Measurements from ENCODE around the gene MCTP1.
"Not testable (repeated sequence)": the region's sequence is repeated elsewhere in the genome, so short reads cannot be mapped to it uniquely, and the experiment has no call there.

Gene MCTP1

GRCh38 chr5:95251185-95251584 lies 33.7 kb downstream of the MCTP1 start:
- no peak for DNase-seq

- DNase-seq: no peak
Measured at GRCh38 chr5:95244479-95244878, 40.4 kb downstream of the MCTP1 start.

DNA sequence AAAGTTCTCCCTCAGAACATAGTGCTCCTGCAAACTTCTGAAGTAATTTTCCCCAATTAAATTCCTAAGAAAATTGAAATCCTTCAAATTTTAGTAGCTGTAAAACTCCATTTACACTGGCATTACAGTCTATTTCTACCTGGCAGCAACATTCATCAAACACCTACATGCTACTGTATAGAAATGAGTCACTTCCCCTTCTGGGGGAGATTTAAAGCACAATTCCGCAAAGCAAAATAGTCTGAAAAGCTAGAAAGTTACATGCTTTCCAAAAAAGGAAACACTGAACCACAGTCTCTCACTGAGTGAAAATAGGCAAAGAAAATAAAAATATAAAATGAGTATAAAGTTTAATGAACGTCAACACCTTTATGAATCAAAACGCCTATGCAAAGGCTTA lies 43.3 kb downstream of the MCTP1 start:
- DNase-seq: no peak

DNA sequence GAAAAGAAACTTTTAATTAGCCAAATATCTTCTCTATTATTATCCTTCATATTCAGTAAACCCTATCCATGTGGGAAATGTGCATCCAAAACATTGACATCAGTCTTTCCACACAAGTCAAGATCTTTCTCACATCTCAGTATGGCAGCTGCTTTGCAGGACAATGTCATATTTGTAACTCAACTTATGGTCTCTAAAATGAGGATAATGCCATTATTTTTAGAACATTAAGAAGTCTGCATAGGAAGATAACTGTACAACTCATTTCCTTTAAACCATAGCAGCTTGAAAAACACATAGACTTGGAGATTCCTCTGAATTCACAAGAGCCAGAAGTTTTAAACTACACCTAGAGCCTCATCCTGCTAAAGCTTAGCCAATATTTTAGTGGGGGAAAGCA lies 43.7 kb downstream of the MCTP1 start:
- DNase-seq: no peak

GRCh38 chr5:95238560-95239325 lies 46.2 kb downstream of the MCTP1 start:
- peak; percentile 15 for DNase-seq

GRCh38 chr5:95237324-95237723 lies 47.6 kb downstream of the MCTP1 start:
- no peak for DNase-seq

DNA sequence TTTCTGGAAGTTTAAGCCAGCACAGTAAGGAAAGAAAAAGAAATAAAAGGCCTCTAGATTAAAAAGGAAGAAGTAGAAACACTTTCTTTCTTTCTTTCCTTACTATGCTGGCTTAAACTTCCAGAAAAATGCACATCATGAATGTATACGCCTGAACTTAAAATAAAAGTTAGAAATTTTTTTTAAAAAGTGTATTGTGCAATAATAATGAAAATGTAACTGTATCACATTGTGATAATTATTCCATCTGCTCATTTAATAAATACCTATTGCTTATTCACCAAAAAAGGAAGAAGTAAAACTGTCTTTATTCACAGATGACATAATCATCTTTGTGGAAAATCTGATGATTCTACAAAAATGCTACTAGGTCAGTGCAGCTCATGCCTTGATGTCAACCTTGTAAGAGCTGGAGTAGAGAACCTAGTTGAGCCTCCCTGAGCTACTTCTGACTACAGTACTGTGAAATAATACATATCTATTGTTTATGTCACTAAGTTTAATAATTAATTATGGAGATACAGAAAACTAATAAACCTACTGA lies 49.4 kb downstream of the MCTP1 start:
- no peak for DNase-seq

DNA sequence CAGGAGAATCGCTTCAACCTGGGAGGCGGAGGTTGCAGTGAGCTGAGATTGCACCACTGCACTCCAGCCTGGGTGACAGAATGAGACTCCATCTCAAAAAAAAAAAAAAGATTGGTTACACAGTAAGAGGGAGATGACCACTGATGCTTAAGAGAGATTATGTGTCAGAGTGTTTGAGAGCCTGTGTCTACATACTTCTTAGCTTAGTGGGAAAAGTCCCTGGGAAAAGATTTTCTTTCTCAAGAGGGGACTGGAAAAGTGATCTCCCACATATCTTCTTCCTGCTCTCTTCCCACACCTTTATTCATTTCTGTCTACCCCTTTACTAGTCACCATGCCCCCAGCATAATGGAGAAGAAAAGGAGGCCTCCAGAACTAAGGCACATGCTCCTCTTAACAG lies 55.2 kb downstream of the MCTP1 start:
- DNase-seq: no peak

DNA sequence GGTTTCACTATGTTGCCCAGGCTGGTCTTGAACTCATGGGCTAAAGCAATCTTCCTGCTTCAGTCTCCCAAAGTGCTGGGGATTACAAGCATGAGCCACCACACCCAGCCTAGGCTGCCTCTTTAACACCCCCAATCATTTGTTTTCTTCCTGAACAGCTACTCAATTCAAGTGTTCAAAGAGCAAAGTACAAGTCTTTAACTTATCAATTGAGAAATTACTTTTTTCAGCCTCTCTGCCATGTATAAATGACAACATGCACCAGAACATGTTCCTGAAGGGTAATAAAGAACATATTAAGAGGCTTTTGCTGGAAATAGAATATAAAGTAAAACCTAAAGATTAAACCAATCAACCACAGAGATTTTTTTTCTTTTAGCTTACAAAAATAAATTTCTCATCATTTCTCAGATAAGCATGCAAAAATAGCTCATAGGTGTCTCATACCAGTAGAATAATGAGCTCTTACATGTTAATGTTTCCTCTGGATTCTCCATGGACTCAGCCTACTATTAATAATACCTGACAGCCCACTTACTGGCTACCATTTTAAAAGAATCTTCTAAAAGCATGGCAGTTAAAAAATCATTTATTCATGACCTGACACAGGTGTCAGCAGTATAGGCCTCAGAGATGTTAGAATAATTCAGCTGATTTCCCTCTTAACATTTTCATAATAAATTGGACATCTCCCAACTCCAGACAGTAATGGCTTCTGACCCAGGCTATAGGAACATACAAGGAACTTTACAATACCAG lies 60.0 kb downstream of the MCTP1 start:
- DNase-seq: no peak

GRCh38 chr5:95223566-95224258 lies 61.2 kb downstream of the MCTP1 start:
- no peak for DNase-seq

- no peak for DNase-seq
Measured at GRCh38 chr5:95222836-95223235, 62.1 kb downstream of the MCTP1 start.

DNA sequence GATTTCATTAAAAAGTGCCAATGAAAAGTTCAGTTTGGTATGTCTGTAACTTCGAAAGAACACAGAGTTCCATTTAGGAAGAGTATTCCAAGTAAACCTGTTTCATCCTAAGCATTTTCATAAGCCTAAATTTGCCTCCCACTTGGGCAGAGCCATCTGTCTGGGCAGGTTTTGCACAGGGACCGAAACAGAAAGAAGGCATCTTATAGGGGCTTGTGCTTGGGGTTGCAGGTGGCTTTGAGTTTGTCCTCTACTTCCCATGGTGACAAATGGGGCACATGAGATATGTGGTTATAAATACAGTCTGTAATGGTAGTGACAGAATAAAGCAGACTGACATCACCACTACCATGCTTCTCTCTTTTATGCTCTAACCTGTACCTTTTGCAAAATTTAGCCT lies 63.7 kb downstream of the MCTP1 start:
- no peak for DNase-seq

DNA sequence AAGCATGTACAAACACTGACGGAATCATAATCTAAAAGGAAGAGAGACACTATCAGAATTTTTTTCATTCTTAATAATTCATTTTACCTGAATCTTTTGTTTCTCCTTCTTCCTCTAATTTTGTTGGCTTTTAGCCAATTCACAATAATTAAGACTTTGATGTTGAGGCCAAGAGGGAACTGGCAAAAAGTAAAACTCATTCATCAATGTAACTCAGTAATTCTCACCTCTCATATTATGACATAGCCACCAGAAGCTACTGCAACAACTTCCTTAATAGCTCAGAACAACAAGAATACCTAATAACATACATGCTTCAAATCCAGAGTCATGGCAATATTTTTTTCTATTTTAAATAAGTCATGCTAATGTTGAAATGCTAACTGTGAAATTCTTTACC lies 64.5 kb downstream of the MCTP1 start:
- DNase-seq: no peak

- no peak for DNase-seq
Measured at GRCh38 chr5:95219411-95219810, 65.5 kb downstream of the MCTP1 start.

GRCh38 chr5:95217881-95218280 lies 67.0 kb downstream of the MCTP1 start:
- DNase-seq: no peak

GRCh38 chr5:95217351-95217750 lies 67.5 kb downstream of the MCTP1 start:
- no peak for DNase-seq

DNA sequence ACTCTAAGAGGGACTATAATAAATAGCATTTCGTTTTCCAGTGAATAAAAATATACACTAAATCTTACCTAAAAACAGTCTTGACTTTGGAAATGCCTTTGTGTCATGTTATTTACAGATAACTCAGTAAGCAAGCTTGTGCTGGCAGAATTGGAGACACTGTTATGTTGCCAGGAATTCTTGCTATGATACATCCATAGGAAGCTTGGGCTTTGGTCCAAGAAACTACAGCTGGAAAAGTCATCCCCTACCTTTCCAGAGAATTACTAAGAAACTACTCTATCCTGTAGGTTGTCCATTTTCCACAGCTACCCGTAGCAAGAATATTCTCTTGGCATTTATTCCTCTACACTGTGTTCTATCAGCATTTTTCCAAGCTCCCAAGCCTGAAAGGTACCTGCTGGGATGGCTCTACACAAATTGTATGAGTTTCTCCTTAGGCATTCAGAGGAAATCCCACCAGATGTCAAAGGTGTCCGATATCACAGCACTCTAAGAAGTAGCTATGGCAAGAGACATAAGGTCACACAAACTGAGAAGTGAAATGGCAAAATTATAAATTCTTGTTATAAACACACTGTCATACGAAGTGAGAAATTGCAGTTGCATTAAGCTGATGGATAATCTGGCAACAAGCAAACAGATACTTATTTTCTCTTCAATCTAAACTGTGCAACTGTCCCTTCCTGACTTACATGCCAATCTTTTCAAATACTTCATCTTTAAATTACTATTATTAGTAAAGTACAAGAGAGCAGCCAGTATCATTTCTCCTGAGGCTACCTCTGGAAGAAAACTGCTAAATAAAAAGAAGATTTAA lies 68.5 kb downstream of the MCTP1 start:
- no peak for DNase-seq

DNA sequence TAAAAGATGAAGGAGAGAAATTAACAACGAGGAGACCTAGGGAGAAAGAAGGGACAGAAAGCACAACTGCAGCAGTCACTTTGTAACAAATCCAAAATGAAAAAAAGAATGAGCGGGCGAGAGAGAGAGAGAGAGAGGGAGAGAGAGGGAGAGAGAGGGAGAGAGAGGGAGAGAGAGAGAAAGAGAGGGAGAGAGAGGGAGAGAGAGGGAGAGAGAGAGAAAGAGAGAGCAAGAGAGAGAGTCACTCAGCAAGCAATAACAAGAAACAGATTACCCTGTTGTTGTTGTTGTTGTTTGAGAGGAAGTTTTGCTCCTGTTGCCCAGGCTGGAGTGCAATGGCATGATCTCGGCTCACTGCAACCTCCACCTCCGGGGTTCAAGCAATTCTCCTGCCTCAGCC lies 77.1 kb downstream of the MCTP1 start:
- DNase-seq: not testable (repeated sequence)

GRCh38 chr5:95194856-95195255 lies 90.0 kb downstream of the MCTP1 start:
- DNase-seq: no peak

GRCh38 chr5:95191330-95191729 lies 93.6 kb downstream of the MCTP1 start:
- DNase-seq: no peak

DNA sequence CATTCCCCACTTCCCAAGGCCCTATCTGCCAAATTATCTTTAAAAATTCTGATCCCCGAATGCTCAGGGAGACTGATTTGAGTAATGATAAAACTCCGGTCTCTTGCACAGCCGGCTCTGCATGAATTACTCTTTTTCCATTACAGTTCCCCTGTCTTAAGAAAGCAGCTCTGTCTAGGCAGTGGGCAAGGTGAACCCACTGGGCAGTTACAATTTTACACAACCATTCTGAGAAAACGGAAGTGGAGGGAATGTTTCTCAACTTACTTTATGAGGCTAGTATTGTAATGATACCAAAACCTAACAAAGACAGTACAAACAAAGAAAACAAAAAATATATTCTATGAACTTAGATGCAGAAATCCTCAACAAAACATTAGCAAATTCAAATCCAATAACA lies 100.0 kb downstream of the MCTP1 start:
- DNase-seq: no peak

DNA sequence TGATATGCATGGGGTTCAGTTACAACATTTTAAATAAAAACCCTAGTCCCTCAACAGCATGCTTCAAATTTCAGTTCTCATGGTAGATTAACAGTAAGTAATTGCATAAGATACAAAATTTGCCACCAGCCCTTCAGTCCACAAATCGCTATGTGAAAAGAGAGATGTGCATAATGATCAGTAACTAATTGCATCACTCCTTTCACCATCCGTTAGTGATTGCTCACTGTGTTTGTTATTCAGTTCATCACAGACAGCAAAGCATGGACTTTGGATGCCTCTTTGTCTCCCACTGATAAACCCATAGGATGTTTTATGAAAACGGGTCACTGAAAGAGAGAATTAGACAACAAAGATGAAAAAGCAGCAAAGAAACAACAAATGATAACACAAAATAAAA lies 103.2 kb downstream of the MCTP1 start:
- no peak for DNase-seq
